ENCODE results near the gene LIG4. TPM values are rescaled to one million over a fixed set of nuclear protein-coding genes. Genes with fewer than 3 reads are reported as not detected.

The LIG4 gene
- total RNA-seq, 2 experiments from 2014 or later, result 11.0 to 15.1 TPM

GRCh38 chr13:108193806-108194205 is 21.5 kb downstream of the LIG4 start:
- H3K27ac ChIP-seq (ENCODE audit: low read depth, low read length, poor library complexity, severe bottlenecking), result no peak overlapping the region
- H3K4me1 ChIP-seq (ENCODE audit: insufficient read depth, low read length, poor library complexity, severe bottlenecking), result no peaks in the 10 kb centered on the region
- intact Hi-C loops (cut with micrococcal nuclease; ENCODE audit: unreplicated experiment), result no loop called here
- H3K9me3 ChIP-seq (ENCODE audit: low read length), result no peaks in the 10 kb centered on the region
- no peak overlapping the region for H3K4me2 ChIP-seq (ENCODE audit: low read length)
- BruUV-seq (replicated peaks), result no TSS peak
- no peaks in the 10 kb centered on the region for H3K79me2 ChIP-seq (ENCODE audit: insufficient read depth, low read depth, low read length)
- H3K9me2 ChIP-seq (ENCODE audit: insufficient read depth, low read length), result no peaks in the 10 kb centered on the region
- DNase-seq (ENCODE audit: low spot score), result no peak
- H3K4me3 ChIP-seq (ENCODE audit: low read depth, low read length, poor library complexity, severe bottlenecking), result no peak overlapping the region
- H4K20me1 ChIP-seq (ENCODE audit: insufficient read depth, low read length), result no peaks in the 10 kb centered on the region
- no peak overlapping the region for H2AFZ ChIP-seq (ENCODE audit: low read length)
- CTCF ChIA-PET (ENCODE audit: unreplicated experiment), result no interaction called here
- TF ChIP-seq EZH2phosphoT487 (IDR thresholded peaks at IDR 0.05; ENCODE audit: borderline replicate concordance, low read depth, low read length) (no peak), CTCF (conservative IDR thresholded peaks at IDR 0.05; ENCODE audit: low read length) (no peak)
- H3K36me3 ChIP-seq (ENCODE audit: insufficient read depth, low read length), result no peaks in the 10 kb centered on the region
- POLR2A ChIA-PET, result no interaction called here

GRCh38 chr13:108190897-108191296 is 24.4 kb downstream of the LIG4 start:
- no peaks in the 10 kb centered on the region for H3K4me1 ChIP-seq (ENCODE audit: insufficient read depth, low read length, poor library complexity, severe bottlenecking)
- H3K4me3 ChIP-seq (ENCODE audit: low read depth, low read length, poor library complexity, severe bottlenecking), result no peak overlapping the region
- BruUV-seq (replicated peaks), result no TSS peak
- no peaks in the 10 kb centered on the region for H3K9me3 ChIP-seq (ENCODE audit: low read length)
- H3K9me2 ChIP-seq (ENCODE audit: insufficient read depth, low read length), result no peaks in the 10 kb centered on the region
- POLR2A ChIA-PET, result no interaction called here
- H3K4me2 ChIP-seq (ENCODE audit: low read length), result no peak overlapping the region
- H4K20me1 ChIP-seq (ENCODE audit: insufficient read depth, low read length), result no peaks in the 10 kb centered on the region
- CTCF ChIA-PET (ENCODE audit: unreplicated experiment), result no interaction called here
- intact Hi-C loops (cut with micrococcal nuclease; ENCODE audit: unreplicated experiment), result no loop called here
- TF ChIP-seq EZH2phosphoT487 (IDR thresholded peaks at IDR 0.05; ENCODE audit: borderline replicate concordance, low read depth, low read length) (no peak), CTCF (conservative IDR thresholded peaks at IDR 0.05; ENCODE audit: low read length) (no peak)
- H3K79me2 ChIP-seq (ENCODE audit: insufficient read depth, low read depth, low read length), result no peaks in the 10 kb centered on the region
- no peak overlapping the region for H3K27ac ChIP-seq (ENCODE audit: low read depth, low read length, poor library complexity, severe bottlenecking)
- DNase-seq (ENCODE audit: low spot score), result no peak
- H3K36me3 ChIP-seq (ENCODE audit: insufficient read depth, low read length), result no peaks in the 10 kb centered on the region
- H2AFZ ChIP-seq (ENCODE audit: low read length), result no peak overlapping the region

- Histone ChIP-seq H3K27ac (ENCODE audit: low read depth, low read length, poor library complexity, severe bottlenecking) (no peak overlapping the region), H3K79me2 (ENCODE audit: insufficient read depth, low read depth, low read length) (no peaks in the 10 kb centered on the region), H3K9me3 (ENCODE audit: low read length) (no peaks in the 10 kb centered on the region), H2AFZ (ENCODE audit: low read length) (no peak overlapping the region), H4K20me1 (ENCODE audit: insufficient read depth, low read length) (no peaks in the 10 kb centered on the region), H3K36me3 (ENCODE audit: insufficient read depth, low read length) (no peaks in the 10 kb centered on the region), H3K4me2 (ENCODE audit: low read length) (no peak overlapping the region), H3K4me1 (ENCODE audit: insufficient read depth, low read length, poor library complexity, severe bottlenecking) (no peaks in the 10 kb centered on the region), H3K9me2 (ENCODE audit: insufficient read depth, low read length) (no peaks in the 10 kb centered on the region), H3K4me3 (ENCODE audit: low read depth, low read length, poor library complexity, severe bottlenecking) (no peak overlapping the region)
- no peak for TF ChIP-seq CTCF (conservative IDR thresholded peaks at IDR 0.05; ENCODE audit: low read length)
- no peak for TF ChIP-seq EZH2phosphoT487 (IDR thresholded peaks at IDR 0.05; ENCODE audit: borderline replicate concordance, low read depth, low read length)
- intact Hi-C loops (cut with micrococcal nuclease; ENCODE audit: unreplicated experiment), result no loop called here
- no TSS peak for BruUV-seq (replicated peaks)
- CTCF ChIA-PET (ENCODE audit: unreplicated experiment), result no interaction called here
- no peak for DNase-seq (ENCODE audit: low spot score)
- POLR2A ChIA-PET, result no interaction called here
These were observed 27.1 kb downstream of the LIG4 start for GRCh38 chr13:108188260-108188659.

All from OCI-LY7 (cell line).